Renal cortex interstitium (tissue), 11 donors: Measurements from ENCODE around the gene DDX42. TPM values are rescaled to one million over a fixed set of nuclear protein-coding genes. Genes with fewer than 3 reads are reported as not detected.
"Not testable (repeated sequence)": the region's sequence is repeated elsewhere in the genome, so short reads cannot be mapped to it uniquely, and the experiment has no call there.

Source experiments
- DNase-seq, 11 donors: peaks; one replicate each; pipeline ENCODE4 v3.0.0-alpha.2; 2013; ENCODE audit warnings: low read depth in 9 of 11, low spot score in 4 of 11; ENCODE audit errors: extremely low read depth in 1 of 11
- polyA plus RNA-seq, 3 donors: library from polyadenylated mRNA; unstranded; fragments of 120-200 nt; gene quantifications; one replicate each; pipeline ENCODE4 v1.2.1, GENCODE V29; 2013; ENCODE audit not compliant: insufficient read length in 3 of 3

Gene DDX42
- polyA plus RNA-seq, 3 donors = 169 to 205 (median 197) TPM

DNA sequence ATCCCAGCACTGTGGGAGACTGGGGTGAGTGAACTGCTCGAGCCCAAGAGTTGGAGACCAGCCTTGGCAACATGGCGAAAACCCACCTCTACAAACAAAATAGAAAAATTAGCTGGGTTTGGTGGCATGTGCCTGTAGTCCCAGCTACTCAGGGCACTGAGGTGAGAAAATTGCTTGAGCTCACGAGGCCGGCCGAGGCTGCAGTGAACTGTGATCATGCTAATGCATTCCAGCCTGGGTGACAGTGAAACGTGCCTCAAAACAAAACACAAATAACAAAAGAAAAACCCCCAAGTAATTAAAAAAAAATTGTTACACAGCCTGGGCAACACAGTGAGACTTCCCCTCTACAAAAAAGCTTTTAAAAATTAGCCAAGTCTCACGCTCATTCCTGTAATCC is 5.5 kb upstream of the DDX42 start:
- peak in 1 of 11 donors; percentile 12 for DNase-seq

DNA sequence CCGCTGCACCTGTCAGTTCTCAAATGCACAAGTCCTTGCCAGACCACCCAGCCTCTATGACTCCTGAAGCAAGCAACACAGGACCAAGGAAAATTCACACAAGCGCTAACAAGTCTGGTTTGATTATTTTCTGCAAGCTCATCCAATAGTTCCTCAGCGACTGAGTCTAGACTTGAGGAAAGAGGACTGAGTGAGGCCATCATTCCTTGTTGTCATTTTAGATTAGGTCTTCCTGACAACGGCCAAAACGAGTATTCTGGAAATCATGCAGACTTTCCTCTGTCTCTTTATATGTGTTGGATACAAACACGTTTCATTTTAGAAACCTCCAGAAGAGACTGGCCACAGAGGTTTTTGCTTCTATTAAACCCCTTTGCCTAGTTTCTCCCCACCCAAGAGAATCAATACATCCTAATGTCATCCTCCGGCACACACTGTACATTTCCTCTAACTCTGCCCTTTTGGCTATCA is 1.1 kb upstream of the DDX42 start:
- DNase-seq = peak in 2 of 11 donors; percentile 15 to 21

DNA sequence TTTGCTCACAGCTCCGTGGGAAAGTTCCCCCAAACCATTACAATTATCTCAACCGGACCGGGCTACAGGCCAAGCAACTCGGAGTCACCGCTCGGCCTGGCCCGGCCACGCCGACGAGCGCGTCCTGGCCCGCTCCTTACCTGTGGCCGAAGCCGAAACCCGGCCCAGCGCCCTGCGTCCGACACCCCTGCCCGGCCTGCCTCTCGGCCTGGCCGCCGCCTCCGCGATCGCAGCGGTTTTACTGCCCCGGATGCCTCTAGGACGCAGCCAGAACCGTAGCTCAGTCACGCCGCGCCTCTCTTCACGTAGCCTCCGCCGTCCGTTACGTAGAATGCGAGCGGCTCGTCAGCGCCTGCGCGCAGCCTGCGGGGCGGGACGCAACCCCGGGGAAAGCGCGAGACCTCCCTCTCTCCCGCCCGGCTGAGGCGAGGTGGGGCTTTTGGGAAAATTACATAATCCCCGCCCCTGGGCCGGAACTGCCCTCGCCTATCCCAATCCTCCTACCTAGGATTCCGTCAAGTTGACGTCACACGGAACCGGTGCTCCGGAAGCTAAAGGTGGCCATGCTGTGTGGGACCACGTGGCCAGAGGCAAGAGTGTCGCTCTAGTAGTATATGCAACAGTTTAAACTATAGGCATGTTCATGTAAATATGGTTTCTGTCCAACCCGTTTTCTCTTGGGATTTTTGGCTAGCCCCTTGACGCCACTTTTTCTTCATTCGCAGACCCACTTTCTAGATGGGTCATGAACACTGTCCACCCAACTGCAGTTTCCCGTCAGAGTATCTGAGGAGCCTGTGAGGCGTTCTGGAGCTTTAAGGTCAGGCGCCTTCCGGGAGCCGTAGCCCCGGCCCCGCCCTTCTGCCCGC is 464 bp upstream of the DDX42 start, which contains the start of gene CCDC47:
Gene CCDC47, minus strand, starts transcription at position 326 of the 869 bp plus-strand sequence. CDS start 7,422 bp downstream, outside the sequence.
- DNase-seq = peak; percentile 98 to 100 (median 99)

DNA sequence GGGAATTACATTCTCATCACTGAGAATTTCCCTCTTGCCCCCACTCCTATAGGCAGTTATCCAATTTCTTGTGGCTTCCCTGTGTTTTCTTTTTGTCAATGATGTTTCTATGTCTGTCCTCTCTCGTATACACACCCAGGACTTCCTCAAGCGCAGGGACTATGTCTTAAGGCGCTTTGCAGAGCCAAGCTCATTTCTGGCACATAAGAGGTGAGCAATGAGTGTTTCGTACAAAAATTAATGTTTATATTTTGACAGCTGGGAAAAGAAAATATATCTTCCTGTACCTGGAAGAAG is 947 bp downstream of the DDX42 start:
- no peak for DNase-seq

DNA sequence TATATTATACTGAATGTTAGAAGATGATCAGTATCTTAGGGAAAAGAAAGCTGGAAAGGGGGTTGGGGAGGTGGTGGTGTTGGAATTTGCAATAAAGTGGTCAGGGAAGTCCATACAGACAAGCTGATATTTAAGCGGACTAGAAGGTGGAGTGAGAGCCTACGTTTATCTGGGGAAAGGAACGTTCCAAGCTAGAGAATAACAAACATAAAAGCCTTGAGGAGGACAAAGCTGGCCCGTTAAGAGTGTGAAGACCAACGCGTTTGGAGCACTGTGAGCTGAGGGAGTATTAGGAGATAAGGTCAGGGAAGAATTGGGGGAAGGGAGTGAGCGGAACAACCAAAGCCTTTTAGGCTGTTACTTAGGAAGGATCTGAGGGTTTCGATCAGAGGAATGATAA is 1.4 kb downstream of the DDX42 start:
- no peak for DNase-seq

DNA sequence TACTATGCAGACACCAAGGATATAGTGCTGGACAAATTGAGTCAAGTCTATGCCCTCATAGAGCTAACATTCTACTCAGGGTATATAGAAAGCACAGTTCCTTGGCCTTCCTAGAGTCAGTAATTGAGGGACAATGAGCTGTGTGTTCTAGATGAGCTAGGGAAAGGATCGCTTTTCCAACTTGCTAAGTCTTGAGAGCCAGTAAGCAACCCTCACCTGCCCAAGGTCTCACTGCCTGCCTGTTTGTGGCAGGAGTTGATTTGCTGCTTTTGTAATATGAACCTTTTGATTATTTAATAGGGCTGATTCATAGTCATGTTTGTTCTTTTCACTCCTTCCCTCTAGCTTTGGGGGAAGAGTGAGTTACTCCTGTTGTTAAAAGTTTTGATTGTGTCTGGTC is 6.5 kb downstream of the DDX42 start:
- DNase-seq = no peak

DNA sequence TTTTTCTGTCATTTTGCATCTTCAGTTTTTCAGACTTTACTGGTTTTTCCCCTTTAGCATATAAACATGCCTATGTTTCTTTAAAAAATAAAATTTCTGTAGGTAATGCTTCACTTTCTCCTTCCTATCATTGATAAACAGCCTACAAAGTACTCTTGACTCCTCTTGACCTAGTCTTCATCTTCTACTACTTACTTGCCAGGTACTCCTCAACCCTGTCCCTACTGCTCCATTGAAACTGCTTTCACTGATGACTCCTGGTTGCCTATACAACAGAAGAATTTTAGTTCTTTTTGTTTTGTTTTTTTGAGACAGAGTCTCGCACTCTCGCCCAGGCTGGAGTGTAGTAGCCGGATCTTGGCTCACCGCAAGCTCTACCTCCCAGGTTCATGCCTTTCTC is 7.0 kb downstream of the DDX42 start:
- DNase-seq = no peak

DNA sequence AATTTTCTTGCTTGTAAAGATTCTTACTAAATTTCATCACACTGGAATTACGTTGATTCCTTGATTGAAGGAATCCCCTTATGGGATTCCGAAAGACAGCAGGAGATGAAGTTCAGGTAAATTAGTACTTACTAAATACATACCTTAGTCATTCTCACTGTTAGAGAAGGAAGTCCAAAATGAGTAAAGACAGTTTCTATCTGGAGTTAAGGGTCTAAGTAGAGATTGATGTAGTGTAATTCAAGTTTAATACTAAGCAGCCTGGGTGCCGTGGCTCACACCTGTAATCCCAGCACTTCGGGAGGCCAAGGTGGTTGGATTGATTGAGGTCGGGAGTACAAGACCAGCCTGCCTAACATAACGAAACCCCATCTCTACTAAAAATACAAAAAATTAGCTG is 9.6 kb downstream of the DDX42 start:
- no peak for DNase-seq

DNA sequence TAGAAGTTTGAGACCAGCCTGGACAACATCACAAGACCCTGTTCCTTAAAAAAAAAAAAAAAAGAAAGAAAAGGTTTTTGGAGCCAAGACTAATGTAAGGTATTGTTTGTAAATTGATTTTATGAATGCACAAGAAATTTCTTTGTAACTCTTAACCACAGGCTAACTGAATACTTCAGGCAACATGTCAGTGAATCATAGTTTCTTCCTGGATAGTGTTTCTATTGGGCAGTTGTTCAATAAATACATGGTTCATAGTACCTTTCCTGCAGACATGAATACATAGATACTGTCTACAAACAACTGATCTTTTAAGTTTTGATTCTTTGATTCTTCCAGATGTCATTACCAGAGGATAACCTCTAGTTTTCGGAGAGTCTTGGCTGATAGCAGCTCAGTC is 11.6 kb downstream of the DDX42 start:
- DNase-seq = no peak

DNA sequence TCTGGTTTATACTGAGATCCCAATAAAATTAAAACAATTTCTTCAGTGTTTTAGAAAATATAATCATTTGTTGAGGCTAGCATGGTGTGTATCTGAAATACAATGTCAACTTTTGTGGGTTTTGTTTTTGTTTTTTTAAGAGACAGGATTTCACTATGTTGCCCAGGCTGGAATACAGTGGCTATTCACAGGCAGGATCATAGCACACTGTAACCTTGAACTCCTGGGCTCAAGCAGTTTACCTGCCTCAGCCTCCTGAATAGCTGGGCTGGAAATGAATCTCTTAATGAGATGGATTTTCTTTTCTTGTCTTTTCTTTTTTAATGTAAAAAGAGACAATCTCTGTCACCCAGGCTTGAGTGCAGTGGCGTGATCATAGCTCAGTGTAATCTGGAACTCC is 12.1 kb downstream of the DDX42 start:
- no peak for DNase-seq

DNA sequence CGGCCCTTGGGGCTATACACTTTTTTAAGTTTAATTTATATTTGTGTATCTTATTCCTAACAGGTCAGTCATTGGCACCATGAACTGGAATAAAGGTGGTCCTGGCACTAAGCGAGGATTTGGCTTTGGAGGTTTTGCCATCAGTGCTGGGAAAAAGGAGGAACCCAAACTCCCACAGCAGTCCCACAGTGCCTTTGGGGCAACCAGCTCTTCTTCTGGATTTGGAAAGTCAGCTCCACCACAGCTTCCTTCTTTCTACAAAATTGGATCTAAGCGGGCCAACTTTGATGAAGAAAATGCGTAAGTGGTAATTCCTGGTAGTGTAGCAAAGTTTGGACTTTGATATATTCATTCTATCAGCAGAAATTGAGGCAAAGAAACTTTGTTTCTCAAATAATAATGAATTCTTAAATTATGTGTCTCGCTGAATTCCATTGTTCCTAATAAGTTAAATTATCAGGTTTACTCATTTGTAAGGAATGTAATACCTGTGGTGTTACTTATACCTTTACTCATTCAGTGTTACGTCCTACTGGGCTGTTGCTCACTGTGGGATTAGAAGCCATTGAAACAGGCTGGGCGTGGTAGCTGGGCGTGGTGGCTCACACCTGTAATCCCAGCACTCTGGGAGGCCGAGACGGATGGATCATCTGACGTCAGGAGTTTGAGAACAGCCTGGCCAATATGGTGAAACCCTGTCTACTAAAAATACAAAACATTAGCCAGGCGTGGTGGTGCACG is 13.2 kb downstream of the DDX42 start:
- DNase-seq = no peak

DNA sequence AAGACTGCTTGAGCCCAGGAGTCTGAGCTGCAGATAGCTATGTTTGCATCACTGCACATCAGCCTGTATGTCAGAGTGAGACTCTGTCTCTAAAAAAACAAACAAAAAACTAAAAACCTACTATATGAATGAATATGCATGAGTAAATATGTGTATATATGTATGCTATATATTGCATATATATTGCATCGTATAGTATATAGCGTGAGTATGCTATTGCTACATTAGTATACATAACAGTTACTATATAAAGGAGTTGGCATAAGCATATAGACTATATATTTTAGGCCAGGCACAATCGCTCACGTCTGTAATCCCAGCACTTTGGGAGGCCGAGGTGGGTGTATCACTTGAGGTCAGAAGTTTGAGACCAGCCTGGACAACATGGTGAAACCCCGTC is 16.1 kb downstream of the DDX42 start:
- DNase-seq = no peak

DNA sequence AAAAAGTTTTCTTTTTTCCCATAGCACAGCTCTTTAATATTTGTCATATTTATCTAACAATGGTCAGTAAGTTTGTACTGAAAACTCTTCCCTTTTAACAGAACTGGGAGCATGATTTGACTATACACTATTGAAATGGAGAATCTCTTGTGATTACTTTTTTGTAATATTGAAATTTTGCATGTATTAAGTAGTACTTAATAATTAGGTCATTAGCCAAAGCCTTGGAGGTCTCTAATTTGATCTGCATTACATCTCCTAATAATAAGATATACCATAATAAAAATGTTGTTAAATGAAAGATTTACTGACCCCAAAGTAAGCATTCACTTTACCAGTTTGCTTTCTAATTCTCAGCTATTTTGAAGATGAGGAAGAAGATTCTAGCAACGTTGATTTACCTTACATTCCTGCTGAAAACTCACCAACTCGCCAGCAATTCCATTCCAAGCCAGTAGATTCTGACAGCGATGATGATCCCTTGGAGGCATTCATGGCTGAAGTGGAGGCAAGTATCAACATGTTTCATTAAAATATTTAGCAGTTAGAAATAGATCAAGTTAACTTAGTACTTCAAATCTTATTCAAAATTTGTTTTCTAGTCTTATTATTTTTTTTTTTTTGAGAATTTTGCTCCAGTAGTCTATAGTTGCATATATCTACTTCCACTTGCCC is 18.2 kb downstream of the DDX42 start:
- DNase-seq = no peak

DNA sequence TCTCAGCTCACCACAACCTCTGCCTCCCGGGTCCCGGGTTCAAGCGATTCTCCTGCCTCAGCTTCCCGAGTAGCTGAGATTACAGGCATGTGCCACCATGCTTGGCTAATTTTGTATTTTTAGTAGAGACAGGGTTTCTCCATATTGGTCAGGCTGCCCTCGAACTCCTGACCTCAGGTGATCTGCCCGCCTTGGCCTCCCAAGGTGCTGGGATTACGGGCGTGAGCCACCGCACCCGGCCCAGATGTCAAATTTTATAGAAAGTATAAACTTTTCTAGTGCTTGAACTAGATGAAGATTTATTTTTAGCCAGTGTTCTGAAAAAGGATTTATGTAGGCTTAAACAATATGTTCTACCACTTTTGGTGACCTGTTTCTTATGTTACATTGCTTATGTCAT is 22.4 kb downstream of the DDX42 start:
- not testable (repeated sequence) for DNase-seq

DNA sequence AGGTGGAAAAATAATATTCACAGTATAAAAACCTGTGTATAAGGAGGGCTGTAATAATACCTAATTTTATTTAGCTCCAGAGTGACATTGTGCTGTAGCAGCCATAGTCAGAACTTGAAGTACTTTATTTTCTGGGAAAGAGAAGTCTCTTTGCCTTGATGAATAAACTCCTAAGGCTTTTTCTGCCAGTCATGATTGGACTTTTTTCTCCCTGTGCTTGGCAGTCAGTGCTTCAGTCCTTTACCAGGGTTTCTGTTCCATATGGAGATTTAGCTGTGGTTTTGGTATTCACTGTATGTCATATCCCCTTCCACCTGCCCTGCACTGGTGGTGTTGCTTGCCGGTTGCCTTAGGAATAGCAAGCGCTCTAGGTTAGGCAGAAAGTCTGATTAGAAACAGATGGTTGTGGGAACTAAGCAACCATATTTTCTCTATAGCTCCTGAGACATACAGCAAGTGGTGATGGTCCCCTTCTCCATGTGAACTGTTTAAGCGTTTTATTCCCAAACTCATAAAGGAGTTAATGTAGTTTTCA is 24.7 kb downstream of the DDX42 start:
- no peak for DNase-seq

DNA sequence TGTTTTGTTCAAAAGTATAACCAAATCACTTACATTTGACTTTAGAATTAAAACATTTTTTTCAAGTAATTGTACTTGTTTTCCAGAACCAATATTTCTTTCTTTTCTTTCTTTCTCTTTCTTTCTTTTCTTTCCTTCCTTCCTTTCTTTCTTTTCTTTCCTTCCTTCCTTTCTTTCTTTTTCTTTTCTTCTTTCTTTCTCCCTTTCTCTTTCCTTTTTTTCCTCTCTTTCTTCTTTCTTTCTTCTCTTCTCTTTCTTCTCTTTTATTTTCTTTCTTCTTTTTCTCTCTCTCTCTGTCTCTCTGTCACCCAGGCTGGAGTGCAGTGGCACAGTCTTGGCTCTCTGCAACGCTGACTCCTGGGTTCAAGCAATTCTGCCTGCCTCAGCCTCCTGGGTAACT is 26.8 kb downstream of the DDX42 start:
- DNase-seq = no peak

DNA sequence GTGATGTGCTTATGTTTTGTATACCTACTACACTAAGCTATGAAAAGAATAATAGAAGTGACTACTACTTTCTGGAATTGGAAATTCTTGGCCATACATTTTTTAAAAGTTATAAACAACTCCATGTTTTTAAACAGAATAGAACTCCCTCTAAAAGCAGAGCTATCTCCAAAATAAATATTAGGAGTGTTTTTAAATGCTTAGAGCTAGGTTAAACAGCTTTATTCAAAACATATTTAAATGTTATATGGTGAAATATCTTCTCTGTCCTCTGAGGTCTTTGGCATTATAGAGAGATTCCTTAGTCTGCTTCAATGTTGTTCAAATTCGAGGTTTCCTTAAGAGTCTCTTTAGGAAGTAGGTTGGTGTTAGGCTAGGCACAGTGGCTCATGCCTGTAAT is 30.4 kb downstream of the DDX42 start:
- no peak for DNase-seq

DNA sequence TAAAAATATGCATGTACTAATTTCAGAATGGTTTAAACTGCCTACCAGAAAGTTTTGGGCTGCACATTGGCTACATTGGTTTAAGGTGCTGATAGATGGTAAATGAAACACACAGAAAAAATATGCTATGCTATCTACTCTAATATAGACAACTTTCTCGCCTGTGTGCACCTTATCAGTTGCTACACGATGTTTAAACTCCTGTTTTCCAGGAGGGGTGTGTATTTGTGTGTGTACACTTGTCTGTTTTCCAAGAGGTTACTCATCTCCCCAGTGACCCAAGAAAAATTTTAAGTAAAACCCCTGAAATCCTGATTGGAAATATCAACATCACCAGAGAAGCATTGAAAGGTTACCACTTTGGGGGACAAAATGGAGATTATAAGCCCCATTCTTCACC is 31.6 kb downstream of the DDX42 start:
- no peak for DNase-seq

DNA sequence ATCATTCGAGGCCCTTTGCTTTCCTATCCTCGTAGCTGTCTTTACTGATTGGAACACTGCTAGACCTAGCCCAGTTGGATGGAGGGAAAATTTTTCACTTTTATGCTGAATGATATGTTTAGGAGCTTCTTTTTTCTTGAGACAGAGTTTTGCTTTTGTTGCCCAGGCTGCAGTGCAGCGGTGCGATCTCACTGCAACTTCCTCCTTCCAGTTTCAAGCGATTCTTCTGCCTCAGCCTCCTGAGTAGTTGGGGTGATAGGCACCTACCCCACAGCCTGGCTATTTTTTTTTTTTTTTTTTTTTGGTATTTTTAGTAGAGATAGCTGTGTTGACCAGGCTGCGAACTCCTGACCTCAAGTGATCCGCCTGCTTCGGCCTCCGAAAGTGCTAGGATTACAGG is 36.0 kb downstream of the DDX42 start:
- DNase-seq = no peak

DNA sequence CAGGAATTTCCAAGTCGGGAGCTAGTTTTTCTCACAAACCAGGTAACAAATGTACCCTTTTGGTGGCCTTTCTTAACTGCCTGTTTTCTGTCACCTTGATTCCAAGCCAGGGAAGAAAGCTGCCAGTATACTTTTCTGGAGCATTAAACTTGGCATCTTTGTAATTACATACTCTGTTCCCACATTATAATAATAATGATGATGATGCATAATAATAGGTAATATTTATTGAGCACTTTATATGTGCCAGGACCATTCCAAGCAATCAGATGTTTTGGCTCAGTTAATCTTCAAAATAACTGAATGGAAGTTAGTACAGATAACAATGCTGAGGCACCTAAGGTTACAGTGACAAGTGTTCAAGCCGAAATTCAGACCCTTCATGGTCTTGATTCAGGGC is 42.2 kb downstream of the DDX42 start:
- no peak for DNase-seq
